ENCODE results near the gene AP1G1.
A peak's percentile ranks its signal among the peaks of the same experiment; 100 is the strongest.
"Not testable (repeated sequence)": the region's sequence is repeated elsewhere in the genome, so short reads cannot be mapped to it uniquely, and the experiment has no call there.

AP1G1 gene

GRCh38 chr16:71808593-71809459 is at the start of gene AP1G1:
TSS of gene AP1G1 (minus strand) at chr16:71808834. CDS start at chr16:71789479, 19,355 bp downstream.
- peak; percentile 85 to 89 for DNase-seq (ENCODE audit: low read depth in 2 of 2)

GRCh38 chr16:71855937-71856662 is 47.5 kb upstream of the AP1G1 start:
- no peak for DNase-seq (ENCODE audit: low read depth in 2 of 2)

GRCh38 chr16:71854369-71854948 is 45.8 kb upstream of the AP1G1 start:
- no peak for DNase-seq (ENCODE audit: low read depth in 2 of 2)

GRCh38 chr16:71853413-71853812 is 44.8 kb upstream of the AP1G1 start:
- no peak for DNase-seq (ENCODE audit: low read depth in 2 of 2)

GRCh38 chr16:71852561-71852960 is 43.9 kb upstream of the AP1G1 start:
- no peak for DNase-seq (ENCODE audit: low read depth in 2 of 2)

GRCh38 chr16:71852158-71852557 is 43.5 kb upstream of the AP1G1 start:
- DNase-seq (ENCODE audit: low read depth in 2 of 2) = no peak

- DNase-seq (ENCODE audit: low read depth in 2 of 2) = no peak
These were observed 43.1 kb upstream of the AP1G1 start for GRCh38 chr16:71851746-71852145.

GRCh38 chr16:71848622-71849021 is 40.0 kb upstream of the AP1G1 start:
- DNase-seq (ENCODE audit: low read depth in 2 of 2) = no peak

- DNase-seq (ENCODE audit: low read depth in 2 of 2) = no peak
These were observed 38.5 kb upstream of the AP1G1 start for GRCh38 chr16:71847096-71847495.

- DNase-seq (ENCODE audit: low read depth in 2 of 2) = no peak
These were observed 37.8 kb upstream of the AP1G1 start for GRCh38 chr16:71846431-71846830.

- peak; percentile 84 to 89 for DNase-seq (ENCODE audit: low read depth in 2 of 2)
These were observed 37.2 kb upstream of the AP1G1 start, which contains the start of gene ATXN1L for GRCh38 chr16:71845639-71846430. TSS of gene ATXN1L (plus strand) at chr16:71845976. CDS start at chr16:71849741, 3,765 bp downstream.

GRCh38 chr16:71843572-71843971 is 34.9 kb upstream of the AP1G1 start:
- no peak for DNase-seq (ENCODE audit: low read depth in 2 of 2)

- no peak for DNase-seq (ENCODE audit: low read depth in 2 of 2)
These were observed 31.4 kb upstream of the AP1G1 start for GRCh38 chr16:71840052-71840451.

- no peak for DNase-seq (ENCODE audit: low read depth in 2 of 2)
These were observed 28.5 kb upstream of the AP1G1 start for GRCh38 chr16:71837150-71837549.

GRCh38 chr16:71834291-71834690 is 25.7 kb upstream of the AP1G1 start:
- no peak for DNase-seq (ENCODE audit: low read depth in 2 of 2)

- DNase-seq (ENCODE audit: low read depth in 2 of 2) = not testable (repeated sequence)
These were observed 23.5 kb upstream of the AP1G1 start for GRCh38 chr16:71832112-71832511.

- DNase-seq (ENCODE audit: low read depth in 2 of 2) = not testable (repeated sequence)
These were observed 23.1 kb upstream of the AP1G1 start for GRCh38 chr16:71831698-71832097.

GRCh38 chr16:71830359-71830758 is 21.7 kb upstream of the AP1G1 start:
- no peak for DNase-seq (ENCODE audit: low read depth in 2 of 2)

GRCh38 chr16:71826533-71827017 is 17.9 kb upstream of the AP1G1 start:
- DNase-seq (ENCODE audit: low read depth in 2 of 2) = no peak

GRCh38 chr16:71817155-71817500 is 8.5 kb upstream of the AP1G1 start:
- not testable (repeated sequence) for DNase-seq (ENCODE audit: low read depth in 2 of 2)

- DNase-seq (ENCODE audit: low read depth in 2 of 2) = no peak
These were observed 2.7 kb upstream of the AP1G1 start for GRCh38 chr16:71811261-71811803.

All from stimulated activated CD4-positive, alpha-beta T cell treated with anti-CD3 and anti-CD28 coated beads, Interleukin-15, amount 100 ng/mL, for 48 hours (primary cell).